A673 (cell line): Measurements from ENCODE around the gene HK3. TPM values are rescaled to one million over a fixed set of nuclear protein-coding genes. Genes with fewer than 3 reads are reported as not detected.

ENCODE experiments used
- BruUV-seq: library from RNA; stranded (reverse); fragments of 400-500 nt; replicated peaks from 2 replicates; lab custom pipeline; 2021; lab: Mats Ljungman, UMichigan
- CTCF ChIA-PET: fragments of 300-600 bp; sonication (Branson Sonifier 250); formaldehyde crosslinking; loops from one replicate; lab custom pipeline; 2022; ENCODE audit warnings: antibody characterized with exemption; lab: Charles Lee
- POLR2A ChIA-PET: fragments of 300-600 bp; sonication (Branson Sonifier 250); formaldehyde crosslinking; loops from one replicate; lab custom pipeline; 2022; ENCODE audit warnings: antibody characterized with exemption; ENCODE audit not compliant: low non-redundant PET; lab: Charles Lee
- DNase-seq: peaks from one replicate; pipeline ENCODE4 v3.0.0-alpha.2; 2015; ENCODE audit warnings: low spot score
- H3K27ac ChIP-seq: fragments of 200-600 bp; sonication (generic); 2 replicates; pipeline ENCODE4 v1.5.1; 2016; ENCODE audit warnings: mixed run types, low read depth, mild to moderate bottlenecking, mixed read lengths, antibody characterized with exemption, low read length; ENCODE audit not compliant: poor library complexity, severe bottlenecking
- H3K27me3 ChIP-seq: fragments of 200-600 bp; sonication (generic); replicated peaks from 2 replicates; pipeline ENCODE4 v1.6.1; 2017; ENCODE audit warnings: mixed run types, low read depth, mild to moderate bottlenecking, mixed read lengths, antibody characterized with exemption, low read length; ENCODE audit not compliant: insufficient read depth, poor library complexity
- H3K36me3 ChIP-seq: fragments of 200-600 bp; sonication (generic); 2 replicates; pipeline ENCODE4 v1.6.1; 2016; ENCODE audit warnings: mixed run types, mild to moderate bottlenecking, mixed read lengths, antibody characterized with exemption, low read length; ENCODE audit not compliant: insufficient read depth, poor library complexity, severe bottlenecking
- H3K4me1 ChIP-seq: fragments of 200-600 bp; sonication (generic); 2 replicates; pipeline ENCODE4 v1.6.1; 2017; ENCODE audit warnings: mixed run types, mild to moderate bottlenecking, mixed read lengths, antibody characterized with exemption, low read length; ENCODE audit not compliant: insufficient read depth, poor library complexity, severe bottlenecking
- H3K4me3 ChIP-seq: fragments of 200-600 bp; sonication (generic); 2 replicates; pipeline ENCODE4 v1.5.1; 2016; ENCODE audit warnings: low read depth, mixed run types, mild to moderate bottlenecking, mixed read lengths, low read length; ENCODE audit not compliant: poor library complexity, severe bottlenecking
- H3K9me3 ChIP-seq: fragments of 200-600 bp; sonication (generic); 2 replicates; pipeline ENCODE4 v1.6.1; 2016; ENCODE audit warnings: mixed run types, low read depth, mild to moderate bottlenecking, mixed read lengths, antibody characterized with exemption, low read length; ENCODE audit not compliant: poor library complexity, severe bottlenecking
- CTCF ChIP-seq: fragments of 300-800, 200-600 bp; sonication (generic); conservative IDR thresholded peaks from 2 replicates; pipeline ENCODE4 v1.5.1; 2017; ENCODE audit warnings: low read depth, mild to moderate bottlenecking, antibody characterized with exemption, low read length, moderate library complexity, mixed read lengths
- EZH2 ChIP-seq: fragments of 200-600 bp; sonication (generic); IDR thresholded peaks from 2 replicates; pipeline ENCODE4 v1.6.1; 2017; ENCODE audit warnings: borderline replicate concordance, low read depth, mild to moderate bottlenecking, mixed read lengths, antibody characterized with exemption, low read length; ENCODE audit not compliant: poor library complexity, severe bottlenecking
- intact Hi-C: fragments of 100-400 bp; cut with micrococcal nuclease; formaldehyde crosslinking; loops from one replicate; pipeline ENCODE4 v1.10.0; 2022; ENCODE audit not compliant: unreplicated experiment
- total RNA-seq: library from RNA; stranded (reverse); gene quantifications from 2 replicates; pipeline ENCODE4 v1.2.3, GENCODE V29; 2021

HK3 gene
- total RNA-seq, 1 experiment from 2014 or later = 0.84 TPM

GRCh38 chr5:176895831-176896230 lies 3.3 kb downstream of the HK3 start:
- no peaks in the 10 kb centered on the region for H3K9me3 ChIP-seq
- TF ChIP-seq CTCF = no peak
- no peak for TF ChIP-seq EZH2
- no peak for DNase-seq
- H3K27ac ChIP-seq = no peak overlapping the region
- BruUV-seq = no TSS peak
- H3K4me3 ChIP-seq = no peak overlapping the region
- no peaks in the 10 kb centered on the region for H3K27me3 ChIP-seq
- no peaks in the 10 kb centered on the region for H3K36me3 ChIP-seq
- H3K4me1 ChIP-seq = no peaks in the 10 kb centered on the region
- ChIA-PET POLR2A (interaction anchor here (0.8 kb wide), 1 partner anchor 33 kb away, joined by 4 read pairs; no protein-coding TSS in a partner anchor), CTCF (no interaction called here)
- intact Hi-C loops = no loop called here

- no peak for DNase-seq
- intact Hi-C loops = no loop called here
- Histone ChIP-seq H3K36me3 (no peaks in the 10 kb centered on the region), H3K4me3 (no peak overlapping the region), H3K4me1 (no peaks in the 10 kb centered on the region), H3K9me3 (no peaks in the 10 kb centered on the region), H3K27ac (no peak overlapping the region), H3K27me3 (no peaks in the 10 kb centered on the region)
- BruUV-seq = no TSS peak
- TF ChIP-seq CTCF (no peak), EZH2 (no peak)
- ChIA-PET POLR2A (no interaction called here), CTCF (no interaction called here)
Measured at GRCh38 chr5:176894298-176894697, 4.8 kb downstream of the HK3 start.

GRCh38 chr5:176892663-176893062 lies 6.5 kb downstream of the HK3 start:
- Histone ChIP-seq H3K36me3 (no peaks in the 10 kb centered on the region), H3K4me1 (no peaks in the 10 kb centered on the region), H3K9me3 (no peaks in the 10 kb centered on the region), H3K27ac (no peak overlapping the region), H3K27me3 (no peaks in the 10 kb centered on the region), H3K4me3 (no peak overlapping the region)
- ChIA-PET CTCF (no interaction called here), POLR2A (no interaction called here)
- BruUV-seq = no TSS peak
- no peak for DNase-seq
- TF ChIP-seq EZH2 (no peak), CTCF (no peak)
- intact Hi-C loops = no loop called here
